ENCODE results near the gene SCMH1. TPM values are rescaled to one million over a fixed set of nuclear protein-coding genes. Genes with fewer than 3 reads are reported as not detected.

SCMH1 gene
- total RNA-seq (2021) (35.4 and 39.5 TPM in 2 replicates), Bru-seq, nascent RNA (percentile 79 among the genes with signal in this experiment), BruChase-seq, experiment 1, labeled RNA remaining after a 2-hour chase (percentile 84 among the genes with signal in this experiment), BruChase-seq, experiment 2, labeled RNA remaining after a 6-hour chase (percentile 63 among the genes with signal in this experiment)
- long read RNA-seq, partial matches to known transcripts: 2 of 22 reads
- long read RNA-seq, other reads (novel, unspliced or antisense): 18 of 22 reads

GRCh38 chr1:41241749-41242341, at the start of gene SCMH1:
Gene SCMH1 (minus strand): TSS chr1:41242306. CDS start chr1:41186133, 56,173 bp downstream.
- no TSS peak for BruUV-seq (replicated peaks)
- Histone ChIP-seq H3K36me3 (ENCODE audit: low read depth) (no peaks in the 10 kb centered on the region), H2AFZ (peak within 1 kb of the TSS; percentile 85), H3K4me3 (peak within 1 kb of the TSS; percentile 65), H3K9me2 (ENCODE audit: insufficient read depth) (no peaks in the 10 kb centered on the region), H3K9me3 (ENCODE audit: insufficient read depth, low read depth) (no peaks in the 10 kb centered on the region), H3K27ac (peak within 1 kb of the TSS; percentile 40; the same call in 1 of the 2 replicates), H3F3A (ENCODE audit: insufficient read depth, low read depth) (peaks cover 30% of the 10 kb centered on the region), H4K20me1 (ENCODE audit: insufficient read depth) (no peaks in the 10 kb centered on the region), H3K4me1 (replicated peaks; ENCODE audit: insufficient read depth) (peaks cover 41% of the 10 kb centered on the region), H3K4me2 (peak within 1 kb of the TSS; percentile 80), H3K79me2 (ENCODE audit: low read depth) (peaks cover 29% of the 10 kb centered on the region), H3K27me3 (ENCODE audit: insufficient read depth, low read depth) (no peaks in the 10 kb centered on the region)
- POLR2A ChIA-PET (ENCODE audit: unreplicated experiment): no interaction called here
- TF ChIP-seq EZH2 (IDR thresholded peaks at IDR 0.05; ENCODE audit: low read depth) (no peak), CTCF (conservative IDR thresholded peaks at IDR 0.05) (no peak)
- peak in 1 of 2 experiments; percentile 59 for DNase-seq
- intact Hi-C loops (cut with micrococcal nuclease; ENCODE audit: unreplicated experiment): loop anchor here (10.0 kb wide), 2 partner anchors 217 to 397 kb away; partner anchors contain the start of gene SLFNL1
- CTCF ChIA-PET: no interaction called here

GRCh38 chr1:41291195-41291594, 49.1 kb upstream of the SCMH1 start:
- DNase-seq: no peak
- Histone ChIP-seq H3F3A (ENCODE audit: insufficient read depth, low read depth) (no peaks in the 10 kb centered on the region), H4K20me1 (ENCODE audit: insufficient read depth) (no peaks in the 10 kb centered on the region), H2AFZ (no peak overlapping the region), H3K79me2 (ENCODE audit: low read depth) (no peaks in the 10 kb centered on the region), H3K4me1 (replicated peaks; ENCODE audit: insufficient read depth) (no peaks in the 10 kb centered on the region), H3K27ac (no peak overlapping the region), H3K9me3 (ENCODE audit: insufficient read depth, low read depth) (no peaks in the 10 kb centered on the region), H3K4me2 (no peak overlapping the region), H3K36me3 (ENCODE audit: low read depth) (no peaks in the 10 kb centered on the region), H3K9me2 (ENCODE audit: insufficient read depth) (no peaks in the 10 kb centered on the region), H3K27me3 (ENCODE audit: insufficient read depth, low read depth) (peaks cover 33% of the 10 kb centered on the region), H3K4me3 (no peak overlapping the region)
- TF ChIP-seq CTCF (conservative IDR thresholded peaks at IDR 0.05) (no peak), EZH2 (IDR thresholded peaks at IDR 0.05; ENCODE audit: low read depth) (no peak)
- intact Hi-C loops (cut with micrococcal nuclease; ENCODE audit: unreplicated experiment): no loop called here
- ChIA-PET CTCF (no interaction called here), POLR2A (ENCODE audit: unreplicated experiment) (no interaction called here)
- no TSS peak for BruUV-seq (replicated peaks)

GRCh38 chr1:41289196-41289595, 47.1 kb upstream of the SCMH1 start:
- ChIA-PET POLR2A (ENCODE audit: unreplicated experiment) (no interaction called here), CTCF (interaction anchor here (0.5 to 0.7 kb wide), 2 partner anchors 88 to 135 kb away, joined by 3 to 7 read pairs; no protein-coding TSS in a partner anchor)
- H3K4me2 ChIP-seq: no peak overlapping the region
- H3K36me3 ChIP-seq (ENCODE audit: low read depth): no peaks in the 10 kb centered on the region
- no TSS peak for BruUV-seq (replicated peaks)
- peaks cover 26% of the 10 kb centered on the region for H3K27me3 ChIP-seq (ENCODE audit: insufficient read depth, low read depth)
- H3K4me3 ChIP-seq: no peak overlapping the region
- no peaks in the 10 kb centered on the region for H3K4me1 ChIP-seq (replicated peaks; ENCODE audit: insufficient read depth)
- H3K9me3 ChIP-seq (ENCODE audit: insufficient read depth, low read depth): no peaks in the 10 kb centered on the region
- no peak overlapping the region for H3K27ac ChIP-seq
- no peaks in the 10 kb centered on the region for H3K9me2 ChIP-seq (ENCODE audit: insufficient read depth)
- H2AFZ ChIP-seq: no peak overlapping the region
- H4K20me1 ChIP-seq (ENCODE audit: insufficient read depth): no peaks in the 10 kb centered on the region
- TF ChIP-seq CTCF (conservative IDR thresholded peaks at IDR 0.05): no peak
- TF ChIP-seq EZH2 (IDR thresholded peaks at IDR 0.05; ENCODE audit: low read depth): no peak
- intact Hi-C loops (cut with micrococcal nuclease; ENCODE audit: unreplicated experiment): no loop called here
- no peak for DNase-seq
- no peaks in the 10 kb centered on the region for H3K79me2 ChIP-seq (ENCODE audit: low read depth)
- no peaks in the 10 kb centered on the region for H3F3A ChIP-seq (ENCODE audit: insufficient read depth, low read depth)
